Stimulated activated CD8-positive, alpha-beta memory T cell treated with anti-CD3 and anti-CD28 coated beads, Interleukin-4, amount 100 ng/mL, for 24 hours (primary cell): ENCODE data around the gene SMYD3.

Experiments used
- DNase-seq: peaks from one replicate; pipeline ENCODE4 v3.0.0-alpha.2; 2020; ENCODE audit warnings: low read depth

SMYD3 gene

DNA sequence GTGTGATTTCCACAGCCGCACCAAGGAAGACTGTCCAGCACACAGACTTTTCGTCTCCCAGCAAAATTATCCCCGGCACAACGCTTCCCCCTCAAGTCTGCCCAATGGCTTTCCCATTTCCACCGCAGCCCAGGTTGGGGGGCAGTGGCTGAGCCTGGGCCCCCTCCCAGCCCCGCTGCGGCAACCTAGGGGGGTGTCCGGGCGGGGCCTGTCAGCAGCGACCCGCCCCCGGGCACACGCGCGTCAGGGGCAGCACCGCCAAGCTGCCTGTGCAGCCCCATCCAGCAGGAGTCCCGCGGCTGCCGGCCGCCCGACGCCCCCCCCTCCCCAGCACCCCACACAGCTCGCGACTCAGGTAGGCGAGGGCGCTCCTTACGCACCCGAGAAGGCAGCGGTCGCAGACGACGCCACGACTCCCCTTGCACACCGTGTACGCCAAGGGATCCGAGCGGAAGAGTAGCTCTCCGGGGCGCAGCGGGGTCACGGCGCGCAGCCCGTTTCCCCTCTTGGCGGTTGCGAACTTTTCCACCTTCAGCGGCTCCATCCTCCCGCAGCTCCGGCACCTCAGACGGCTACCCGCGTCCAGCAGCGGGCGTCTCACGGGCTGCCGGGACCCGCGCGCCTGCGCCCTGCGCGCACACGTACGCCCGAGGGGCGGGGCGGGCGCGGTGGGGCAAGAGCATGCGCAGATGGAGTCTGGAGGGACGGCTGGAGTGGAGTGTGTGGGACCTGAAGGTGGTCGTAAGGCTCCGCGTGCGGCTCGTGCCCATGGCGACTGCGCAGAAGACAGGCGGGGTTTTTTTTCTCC lies at the start of gene SMYD3:
TSS of gene SMYD3 (minus strand) at position 606 of the 808 bp plus-strand sequence.
- peak; percentile 62 for DNase-seq

DNA sequence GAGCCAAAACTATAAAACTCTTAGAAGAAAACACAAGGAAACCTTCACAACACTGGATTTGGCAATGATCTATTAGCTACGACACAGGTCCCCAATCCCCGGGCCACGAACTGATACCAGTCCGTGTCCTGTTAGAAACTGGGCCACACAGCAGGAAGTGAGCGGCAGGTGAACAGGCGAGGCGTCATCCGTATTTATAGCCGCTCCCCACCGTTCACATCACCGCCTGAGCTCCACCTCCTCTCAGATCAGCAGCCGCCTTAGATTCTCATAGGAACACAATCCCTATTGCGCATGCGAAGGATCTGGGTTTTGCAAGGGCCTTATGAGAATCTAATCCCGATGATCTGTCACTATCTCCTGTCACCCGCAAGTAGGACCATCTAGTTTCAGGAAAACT lies 47.1 kb upstream of the SMYD3 start:
- DNase-seq, result no peak

- DNase-seq, result no peak
These were observed 45.0 kb upstream of the SMYD3 start for GRCh38 chr1:246552110-246552509.

GRCh38 chr1:246550402-246550801 lies 43.3 kb upstream of the SMYD3 start:
- no peak for DNase-seq

- DNase-seq, result no peak
These were observed 42.6 kb upstream of the SMYD3 start for GRCh38 chr1:246549665-246550064.

DNA sequence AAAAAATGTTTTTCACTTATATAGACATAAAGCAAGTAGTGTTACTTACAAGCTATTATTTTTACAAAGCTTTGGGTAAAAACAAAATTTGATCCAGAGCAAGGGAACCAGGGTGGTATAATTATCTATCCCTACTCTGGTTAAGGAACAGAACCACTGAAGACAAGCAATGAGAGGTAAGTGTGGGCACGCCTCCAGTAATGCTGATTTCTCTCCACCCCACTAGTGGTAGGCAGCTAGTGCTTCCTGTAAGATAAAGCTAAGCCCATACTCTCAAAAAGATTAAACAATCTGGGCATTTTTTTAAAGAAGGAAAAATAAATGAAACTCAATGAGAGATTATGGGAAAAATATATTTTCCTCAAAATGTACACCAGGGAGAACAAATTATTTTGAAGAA lies 36.9 kb upstream of the SMYD3 start:
- no peak for DNase-seq

GRCh38 chr1:246540738-246541491 lies 33.8 kb upstream of the SMYD3 start:
- no peak for DNase-seq

GRCh38 chr1:246537887-246538286 lies 30.8 kb upstream of the SMYD3 start:
- no peak for DNase-seq

GRCh38 chr1:246537441-246537840 lies 30.4 kb upstream of the SMYD3 start:
- no peak for DNase-seq

- DNase-seq, result no peak
These were observed 27.0 kb upstream of the SMYD3 start for GRCh38 chr1:246534114-246534513.

GRCh38 chr1:246533371-246533905 lies 26.4 kb upstream of the SMYD3 start:
- DNase-seq, result no peak

GRCh38 chr1:246532519-246532918 lies 25.4 kb upstream of the SMYD3 start:
- no peak for DNase-seq

DNA sequence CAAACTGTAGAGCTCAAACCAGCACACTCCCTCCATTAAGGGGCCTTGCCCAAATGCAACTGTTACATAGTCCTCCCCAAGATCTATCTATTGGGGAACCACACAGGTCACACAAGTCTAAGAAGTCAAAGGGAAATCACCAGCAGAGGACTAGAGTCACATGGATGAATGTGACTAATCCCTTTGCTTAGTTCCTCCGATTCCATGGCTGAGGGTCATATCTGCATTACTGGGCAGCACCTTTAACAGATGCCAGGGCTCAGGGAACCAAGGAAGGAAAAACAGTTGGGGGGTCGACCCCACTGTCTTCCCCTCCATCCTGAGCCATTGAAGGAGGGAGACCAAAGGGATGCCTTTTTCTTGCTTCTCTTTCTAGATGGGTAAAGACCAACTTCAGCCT lies 23.4 kb upstream of the SMYD3 start:
- DNase-seq, result no peak

- DNase-seq, result no peak
These were observed 22.1 kb upstream of the SMYD3 start for GRCh38 chr1:246528933-246529731.

- DNase-seq, result no peak
These were observed 20.5 kb upstream of the SMYD3 start for GRCh38 chr1:246527402-246528088.

DNA sequence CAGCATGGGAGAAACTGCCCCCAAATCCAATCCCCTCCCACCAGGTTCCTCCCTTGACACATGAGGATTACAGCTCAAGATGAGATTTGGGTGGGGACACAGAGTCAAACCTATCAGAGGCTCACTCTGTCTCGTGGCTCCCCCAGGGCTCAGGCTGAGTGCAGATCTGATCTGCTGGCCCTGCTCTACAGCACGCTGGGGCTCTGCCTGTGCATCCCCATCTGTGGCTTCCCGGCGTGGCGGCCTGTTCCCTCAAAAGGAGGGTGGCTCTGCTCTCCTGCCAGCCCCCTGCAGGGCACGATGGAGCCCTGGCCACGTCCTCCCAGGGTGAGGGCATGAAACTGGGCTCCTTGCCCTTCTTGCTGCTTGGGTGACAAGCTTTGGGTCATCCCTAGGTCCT lies 19.8 kb upstream of the SMYD3 start:
- DNase-seq, result no peak

DNA sequence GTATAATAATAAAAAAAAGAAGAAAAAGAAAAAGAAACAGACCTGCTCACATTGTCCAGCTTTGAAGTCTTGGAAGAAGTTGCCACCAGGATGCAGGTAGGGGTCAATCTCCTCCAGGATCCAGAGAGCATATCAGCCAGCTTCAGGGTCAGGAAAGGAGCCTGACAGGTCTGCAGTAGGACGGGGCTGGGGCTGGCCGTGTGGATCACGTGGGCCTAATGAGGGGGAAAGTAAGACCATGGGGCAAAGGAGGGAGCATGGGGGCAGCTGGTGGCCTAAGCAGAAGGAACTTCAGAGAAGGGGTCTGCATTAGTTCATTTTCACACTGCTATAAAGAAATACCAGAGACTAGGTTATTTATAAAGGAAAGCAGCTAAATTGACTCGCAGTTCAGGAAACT lies 19.3 kb upstream of the SMYD3 start:
- no peak for DNase-seq

GRCh38 chr1:246519514-246519913 lies 12.4 kb upstream of the SMYD3 start:
- no peak for DNase-seq

GRCh38 chr1:246518456-246519205 lies 11.6 kb upstream of the SMYD3 start:
- DNase-seq, result no peak

DNA sequence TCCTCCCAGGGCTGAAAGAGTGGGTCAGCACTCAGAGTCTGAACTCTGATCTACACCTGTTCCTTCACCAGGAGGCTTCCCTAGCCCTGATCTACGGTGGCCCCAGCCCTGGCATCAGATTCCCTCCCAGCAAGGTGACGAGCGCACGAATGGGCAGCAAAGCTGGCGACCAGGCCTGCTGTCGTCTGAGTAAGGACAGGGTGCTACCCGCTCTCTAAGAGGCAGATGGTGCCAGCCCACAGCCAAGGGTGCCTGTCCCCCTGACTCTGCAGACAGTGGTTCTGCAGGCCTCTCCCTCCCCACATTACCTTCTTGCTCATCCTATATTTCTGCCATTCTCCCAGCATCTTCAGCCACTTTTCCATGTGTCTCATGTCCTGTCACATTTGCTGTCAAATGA lies 10.3 kb upstream of the SMYD3 start:
- DNase-seq, result no peak

- no peak for DNase-seq
These were observed 9.0 kb upstream of the SMYD3 start for GRCh38 chr1:246516126-246516525.
